Activated CD4-positive, alpha-beta T cell treated with anti-CD3 and anti-CD28 coated beads, Interleukin-2, amount 10 ng/mL, durations not matched to agents 24 days and 14 days (primary cell): ENCODE measurements around the gene GSTCD. TPM values are rescaled to one million over a fixed set of nuclear protein-coding genes. Genes with fewer than 3 reads are reported as not detected.
"Not testable (repeated sequence)": the region's sequence is repeated elsewhere in the genome, so short reads cannot be mapped to it uniquely, and the experiment has no call there.

ENCODE experiments used
- DNase-seq: peaks from one replicate; pipeline ENCODE4 v3.0.0; 2022
- H3K27ac Mint-ChIP-seq: one replicate; pipeline ENCODE4 v1.8.0; 2022; ENCODE audit warnings: mild to moderate bottlenecking, mixed read lengths
- H3K27me3 Mint-ChIP-seq: one replicate; pipeline ENCODE4 v1.8.0; 2022; ENCODE audit warnings: mixed read lengths
- H3K36me3 Mint-ChIP-seq: one replicate; pipeline ENCODE4 v1.8.0; 2022; ENCODE audit warnings: low read depth, mild to moderate bottlenecking, mixed read lengths
- H3K4me1 Mint-ChIP-seq: one replicate; pipeline ENCODE4 v1.8.0; 2021; ENCODE audit warnings: mixed read lengths
- H3K4me3 Mint-ChIP-seq: one replicate; pipeline ENCODE4 v1.8.0; 2022; ENCODE audit warnings: mild to moderate bottlenecking, moderate library complexity, mixed read lengths
- H3K9me3 Mint-ChIP-seq: one replicate; pipeline ENCODE4 v1.8.0; 2021; ENCODE audit warnings: mixed read lengths
- intact Hi-C: fragments of 100-400 bp; cut with micrococcal nuclease; formaldehyde crosslinking; loops from one replicate; pipeline ENCODE4 v1.15.1; 2023
- total RNA-seq: library from RNA; stranded (reverse); gene quantifications from 2 replicates; pipeline ENCODE4 v1.2.3, GENCODE V29; 2022

Gene GSTCD
- total RNA-seq, result 17.5 and 22.0 TPM in 2 replicates

- Mint-ChIP-seq H3K4me1 (peaks cover 15% of the 10 kb centered on the region), H3K27ac (peak within 1 kb of the TSS; percentile 94), H3K4me3 (peak within 1 kb of the TSS; percentile 99), H3K9me3 (no peaks in the 10 kb centered on the region), H3K36me3 (peaks cover 3% of the 10 kb centered on the region), H3K27me3 (no peaks in the 10 kb centered on the region)
- intact Hi-C loops, result loop anchor here (1.0 to 5.0 kb wide), 4 partner anchors 236 to 741 kb away; partner anchors contain the start of genes AIMP1, TBCK and TET2
- peak; percentile 96 for DNase-seq
Observed at GRCh38 chr4:105708181-105709080, at the start of gene GSTCD, which contains the start of gene INTS12. Gene GSTCD, plus strand, starts transcription at chr4:105708784. Its CDS starts 8,830 bp downstream, at chr4:105717614. Gene INTS12, minus strand, starts transcription at chr4:105708689. Its CDS starts 8,684 bp downstream, at chr4:105700005.

GRCh38 chr4:105659190-105659589 lies 49.4 kb upstream of the GSTCD start:
- H3K27me3 Mint-ChIP-seq, result peaks cover 11% of the 10 kb centered on the region
- H3K36me3 Mint-ChIP-seq, result no peaks in the 10 kb centered on the region
- no peak overlapping the region for H3K4me3 Mint-ChIP-seq
- DNase-seq, result no peak
- no peak overlapping the region for H3K27ac Mint-ChIP-seq
- H3K4me1 Mint-ChIP-seq, result no peaks in the 10 kb centered on the region
- H3K9me3 Mint-ChIP-seq, result no peaks in the 10 kb centered on the region
- intact Hi-C loops, result no loop called here

- Mint-ChIP-seq H3K4me3 (no peak overlapping the region), H3K36me3 (no peaks in the 10 kb centered on the region), H3K9me3 (no peaks in the 10 kb centered on the region), H3K27ac (no peak overlapping the region), H3K27me3 (peaks cover 7% of the 10 kb centered on the region), H3K4me1 (no peaks in the 10 kb centered on the region)
- no peak for DNase-seq
- intact Hi-C loops, result no loop called here
Observed at GRCh38 chr4:105661028-105661427, 47.6 kb upstream of the GSTCD start.

- no peak overlapping the region for H3K27ac Mint-ChIP-seq
- no peak overlapping the region for H3K4me3 Mint-ChIP-seq
- no peaks in the 10 kb centered on the region for H3K36me3 Mint-ChIP-seq
- no peaks in the 10 kb centered on the region for H3K9me3 Mint-ChIP-seq
- peaks cover 9% of the 10 kb centered on the region for H3K27me3 Mint-ChIP-seq
- DNase-seq, result no peak
- H3K4me1 Mint-ChIP-seq, result no peaks in the 10 kb centered on the region
- intact Hi-C loops, result no loop called here
Observed at GRCh38 chr4:105662935-105663675, 45.5 kb upstream of the GSTCD start.

- Mint-ChIP-seq H3K4me3 (no peak overlapping the region), H3K9me3 (no peaks in the 10 kb centered on the region), H3K4me1 (no peaks in the 10 kb centered on the region), H3K27ac (no peak overlapping the region), H3K36me3 (no peaks in the 10 kb centered on the region), H3K27me3 (peaks cover 18% of the 10 kb centered on the region)
- intact Hi-C loops, result no loop called here
- DNase-seq, result no peak
Observed at GRCh38 chr4:105666693-105667092, 41.9 kb upstream of the GSTCD start.

GRCh38 chr4:105670684-105671083 lies 37.9 kb upstream of the GSTCD start:
- Mint-ChIP-seq H3K27me3 (peaks cover 20% of the 10 kb centered on the region), H3K27ac (no peak overlapping the region), H3K36me3 (no peaks in the 10 kb centered on the region), H3K4me1 (no peaks in the 10 kb centered on the region), H3K9me3 (no peaks in the 10 kb centered on the region), H3K4me3 (no peak overlapping the region)
- no peak for DNase-seq
- intact Hi-C loops, result no loop called here

- Mint-ChIP-seq H3K4me1 (no peaks in the 10 kb centered on the region), H3K36me3 (no peaks in the 10 kb centered on the region), H3K27ac (no peak overlapping the region), H3K4me3 (no peak overlapping the region), H3K9me3 (no peaks in the 10 kb centered on the region), H3K27me3 (peaks cover 22% of the 10 kb centered on the region)
- intact Hi-C loops, result no loop called here
- DNase-seq, result no peak
Observed at GRCh38 chr4:105671301-105671700, 37.3 kb upstream of the GSTCD start.

GRCh38 chr4:105674011-105674410 lies 34.6 kb upstream of the GSTCD start:
- DNase-seq, result no peak
- peaks cover 20% of the 10 kb centered on the region for H3K27me3 Mint-ChIP-seq
- H3K9me3 Mint-ChIP-seq, result no peaks in the 10 kb centered on the region
- H3K4me1 Mint-ChIP-seq, result no peaks in the 10 kb centered on the region
- no peak overlapping the region for H3K4me3 Mint-ChIP-seq
- intact Hi-C loops, result no loop called here
- H3K36me3 Mint-ChIP-seq, result no peaks in the 10 kb centered on the region
- no peak overlapping the region for H3K27ac Mint-ChIP-seq

GRCh38 chr4:105677709-105678108 lies 30.9 kb upstream of the GSTCD start:
- peaks cover 11% of the 10 kb centered on the region for H3K36me3 Mint-ChIP-seq
- intact Hi-C loops, result no loop called here
- no peaks in the 10 kb centered on the region for H3K9me3 Mint-ChIP-seq
- no peak overlapping the region for H3K27ac Mint-ChIP-seq
- no peaks in the 10 kb centered on the region for H3K4me1 Mint-ChIP-seq
- H3K27me3 Mint-ChIP-seq, result peaks cover 7% of the 10 kb centered on the region
- H3K4me3 Mint-ChIP-seq, result no peak overlapping the region
- DNase-seq, result no peak

- Mint-ChIP-seq H3K27me3 (peaks cover 2% of the 10 kb centered on the region), H3K9me3 (no peaks in the 10 kb centered on the region), H3K36me3 (peaks cover 17% of the 10 kb centered on the region), H3K27ac (no peak overlapping the region), H3K4me1 (no peaks in the 10 kb centered on the region), H3K4me3 (no peak overlapping the region)
- DNase-seq, result no peak
- intact Hi-C loops, result no loop called here
Observed at GRCh38 chr4:105679186-105679585, 29.4 kb upstream of the GSTCD start.

- intact Hi-C loops, result no loop called here
- peaks cover 24% of the 10 kb centered on the region for H3K36me3 Mint-ChIP-seq
- no peaks in the 10 kb centered on the region for H3K27me3 Mint-ChIP-seq
- DNase-seq, result no peak
- H3K4me1 Mint-ChIP-seq, result no peaks in the 10 kb centered on the region
- H3K9me3 Mint-ChIP-seq, result no peaks in the 10 kb centered on the region
- no peak overlapping the region for H3K27ac Mint-ChIP-seq
- no peak overlapping the region for H3K4me3 Mint-ChIP-seq
Observed at GRCh38 chr4:105683038-105683437, 25.5 kb upstream of the GSTCD start.

GRCh38 chr4:105686571-105686970 lies 22.0 kb upstream of the GSTCD start:
- no peak overlapping the region for H3K27ac Mint-ChIP-seq
- intact Hi-C loops, result no loop called here
- H3K4me1 Mint-ChIP-seq, result no peaks in the 10 kb centered on the region
- no peak for DNase-seq
- H3K27me3 Mint-ChIP-seq, result no peaks in the 10 kb centered on the region
- H3K9me3 Mint-ChIP-seq, result no peaks in the 10 kb centered on the region
- H3K36me3 Mint-ChIP-seq, result peaks cover 28% of the 10 kb centered on the region
- H3K4me3 Mint-ChIP-seq, result no peak overlapping the region

GRCh38 chr4:105694812-105695211 lies 13.8 kb upstream of the GSTCD start:
- H3K4me1 Mint-ChIP-seq, H3K27me3 Mint-ChIP-seq, DNase-seq, H3K4me3 Mint-ChIP-seq, intact Hi-C loops, H3K9me3 Mint-ChIP-seq, H3K27ac Mint-ChIP-seq: not testable (repeated sequence)
- H3K36me3 Mint-ChIP-seq, result peaks cover 34% of the 10 kb centered on the region

- DNase-seq, intact Hi-C loops, H3K27me3 Mint-ChIP-seq, H3K27ac Mint-ChIP-seq, H3K4me1 Mint-ChIP-seq, H3K4me3 Mint-ChIP-seq, H3K9me3 Mint-ChIP-seq: not testable (repeated sequence)
- peaks cover 34% of the 10 kb centered on the region for H3K36me3 Mint-ChIP-seq
Observed at GRCh38 chr4:105695832-105696231, 12.8 kb upstream of the GSTCD start.
